Cortex of kidney (tissue), 1 donor: ENCODE measurements around the gene TTC16.

Experiments
- DNase-seq: peaks from one replicate; lab custom pipeline; 2025; lab: John Stamatoyannopoulos, UW

TTC16 gene

DNA sequence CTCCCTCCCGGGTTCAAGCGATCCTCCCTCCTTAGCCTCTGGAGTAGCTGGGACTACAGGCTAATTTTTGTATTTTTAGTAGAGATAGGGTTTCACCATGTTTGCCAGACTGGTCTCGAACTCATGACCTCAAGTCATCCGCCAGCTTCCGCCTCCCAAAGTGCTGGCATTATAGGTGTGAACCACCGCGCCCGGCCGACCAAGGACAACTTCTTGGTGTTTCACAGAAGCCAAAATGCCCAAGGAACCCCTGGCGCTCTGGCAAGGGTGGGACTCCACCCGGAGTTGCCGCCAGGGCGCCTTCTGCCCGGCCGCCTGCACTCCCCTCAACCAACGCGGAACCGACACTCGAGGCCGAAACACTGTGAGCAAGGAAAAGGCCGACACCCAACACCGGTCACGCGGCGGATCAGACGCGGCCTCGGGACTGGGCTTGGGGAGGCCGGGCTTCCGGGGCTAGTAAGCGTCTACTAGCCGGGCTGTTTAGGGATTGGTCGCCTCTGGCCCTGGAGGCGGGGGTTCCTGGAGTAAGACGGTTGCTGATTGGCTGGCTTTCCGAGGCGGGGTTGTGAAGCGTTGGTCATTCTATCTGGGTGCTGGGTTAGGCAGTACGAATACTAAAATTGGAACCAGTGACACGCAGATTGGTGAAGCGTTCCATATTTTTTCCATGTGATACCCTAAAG lies 16.8 kb upstream of the TTC16 start:
- DNase-seq, result no peak

DNA sequence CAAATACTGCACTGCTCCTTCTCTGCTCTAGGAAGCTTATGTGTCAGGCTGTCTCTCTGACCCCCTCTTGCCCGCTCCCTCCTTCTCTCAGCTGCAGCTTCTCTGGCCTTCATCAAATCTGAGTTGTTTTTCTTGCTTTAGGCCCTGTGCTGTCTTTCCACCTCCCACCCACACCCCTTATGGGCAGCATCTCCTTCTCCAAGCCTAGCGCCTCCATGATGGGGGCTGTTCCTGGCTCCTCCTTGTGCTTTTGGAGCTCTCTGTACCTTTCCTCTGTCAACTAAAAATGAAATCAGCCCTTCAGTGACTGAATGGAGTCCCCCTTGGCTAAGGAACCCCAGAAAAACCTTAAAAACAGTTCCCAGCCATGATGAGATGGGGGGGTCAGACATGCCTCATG lies 15.7 kb upstream of the TTC16 start:
- no peak for DNase-seq

DNA sequence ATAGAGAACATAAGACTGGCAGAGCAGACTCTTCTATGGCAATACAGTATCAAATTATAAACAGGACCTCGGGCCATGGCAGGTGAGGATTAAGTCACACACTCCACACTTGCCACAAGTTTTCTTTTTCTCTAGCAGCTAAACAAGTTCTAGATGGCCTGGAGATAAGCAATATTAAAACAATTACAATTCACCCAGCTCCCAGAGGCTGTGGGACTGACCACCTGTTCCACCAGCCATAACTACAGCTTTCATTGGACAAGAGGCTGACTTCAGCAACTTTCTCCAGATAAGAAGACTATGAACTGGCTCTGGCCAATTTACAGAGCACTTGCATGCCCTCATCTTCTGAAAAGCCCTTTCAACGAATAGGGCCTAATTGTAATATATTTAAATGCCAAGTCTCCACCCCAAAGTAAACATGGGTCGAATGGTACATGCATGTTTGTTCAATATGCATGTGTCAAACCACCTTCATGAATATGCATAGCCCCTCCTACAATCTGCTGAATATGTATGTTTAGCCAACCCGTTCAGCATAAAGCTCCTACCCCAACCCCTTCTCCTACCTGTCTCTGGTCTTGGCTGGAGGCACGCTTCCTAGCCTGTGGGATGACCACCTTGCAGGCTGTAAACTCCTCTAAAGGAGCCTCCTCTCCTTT lies 15.2 kb upstream of the TTC16 start:
- no peak for DNase-seq

DNA sequence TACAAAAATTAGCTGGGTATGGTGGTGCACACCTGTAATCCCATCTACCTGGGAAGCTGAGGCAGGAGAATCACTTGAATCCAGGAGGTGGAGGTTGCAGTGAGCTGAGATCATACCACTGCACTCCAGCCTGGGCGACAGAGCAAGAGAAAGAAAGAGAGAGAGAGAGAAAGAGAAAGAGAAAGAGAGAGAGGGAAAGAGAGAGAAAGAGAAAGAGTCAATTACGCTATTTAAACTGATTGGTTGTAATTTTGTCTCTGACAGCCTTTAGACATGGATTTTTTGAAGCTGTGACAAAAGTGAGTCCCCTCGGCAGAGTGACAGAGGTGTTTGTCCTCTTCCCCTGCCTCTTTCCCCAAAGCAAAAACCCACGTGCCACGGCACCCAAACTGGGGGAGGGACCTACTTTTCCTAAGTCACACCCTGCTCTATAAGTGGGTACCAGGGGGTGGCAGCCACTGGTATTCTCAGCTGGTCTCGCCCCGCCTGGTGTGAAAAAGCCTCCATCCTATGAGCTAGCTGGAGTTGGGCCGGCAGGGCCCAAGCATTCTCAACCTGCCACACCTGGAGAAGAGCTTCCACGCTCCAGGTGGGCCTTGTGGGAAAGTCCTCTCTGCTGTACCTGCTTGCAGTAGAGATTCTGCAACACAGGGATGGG lies 12.5 kb upstream of the TTC16 start:
- no peak for DNase-seq

DNA sequence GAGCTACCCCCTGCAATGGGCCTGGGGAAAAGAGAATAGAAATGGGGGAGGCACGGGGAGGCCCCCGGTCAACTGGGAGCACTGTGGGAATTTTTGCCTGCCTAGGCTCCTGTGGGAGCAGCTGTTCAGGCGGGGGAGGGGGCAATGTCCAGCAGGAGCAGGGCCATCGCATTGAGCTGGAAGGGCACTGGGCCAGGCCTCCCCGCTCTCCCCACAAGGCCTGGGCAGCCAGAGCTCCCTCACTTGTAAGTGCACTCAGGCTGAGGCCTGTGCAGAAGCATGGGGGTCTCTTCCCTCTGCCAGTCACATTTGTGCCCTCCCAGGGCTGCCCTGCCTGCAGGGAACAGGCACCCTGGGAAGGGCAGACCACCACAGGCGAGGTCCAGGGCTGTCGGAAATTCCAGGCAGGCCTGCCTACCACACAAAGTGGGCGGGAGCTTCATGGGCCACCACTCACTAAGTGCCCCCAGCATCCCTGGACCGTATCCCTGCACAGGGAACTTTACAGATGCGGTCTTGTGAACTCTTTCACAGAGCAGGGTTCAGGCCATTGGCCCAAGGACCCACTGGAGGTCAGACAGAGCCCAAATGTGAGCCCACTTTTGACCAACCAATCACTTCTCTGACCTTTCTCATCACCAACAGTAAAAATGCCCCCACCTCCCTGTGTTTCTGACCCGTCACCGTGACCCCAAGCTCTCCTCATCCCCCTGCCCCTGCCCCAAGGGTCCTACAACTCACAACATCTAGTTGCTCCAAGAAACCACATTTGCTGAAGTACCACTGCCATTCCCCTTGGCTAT lies 10.1 kb upstream of the TTC16 start:
- DNase-seq, result no peak

DNA sequence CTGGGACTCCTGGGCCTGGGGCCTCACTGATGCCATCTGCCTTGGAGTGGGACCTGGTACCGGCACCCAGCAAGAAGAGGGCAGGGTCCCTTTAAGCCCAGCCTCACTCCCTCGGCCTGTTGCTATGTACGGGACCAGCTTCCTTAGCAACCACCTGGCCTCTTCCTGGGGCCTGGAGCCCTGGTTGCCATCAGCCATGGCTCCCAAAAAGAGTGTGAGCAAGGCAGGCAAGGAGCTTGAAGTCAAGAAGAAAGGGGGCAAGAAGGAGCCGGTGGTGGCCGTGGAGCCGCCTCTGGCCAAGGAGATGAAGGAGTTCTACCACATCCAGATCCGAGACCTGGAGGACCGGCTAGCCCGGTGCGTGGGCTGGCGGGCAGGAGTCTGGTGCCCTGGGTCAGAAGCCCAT lies 9.0 kb upstream of the TTC16 start, which contains the start of gene CFAP157:
TSS of gene CFAP157 (plus strand) at position 153 of the 406 bp plus-strand sequence. CDS start at position 197, 44 bp downstream.
- no peak for DNase-seq

DNA sequence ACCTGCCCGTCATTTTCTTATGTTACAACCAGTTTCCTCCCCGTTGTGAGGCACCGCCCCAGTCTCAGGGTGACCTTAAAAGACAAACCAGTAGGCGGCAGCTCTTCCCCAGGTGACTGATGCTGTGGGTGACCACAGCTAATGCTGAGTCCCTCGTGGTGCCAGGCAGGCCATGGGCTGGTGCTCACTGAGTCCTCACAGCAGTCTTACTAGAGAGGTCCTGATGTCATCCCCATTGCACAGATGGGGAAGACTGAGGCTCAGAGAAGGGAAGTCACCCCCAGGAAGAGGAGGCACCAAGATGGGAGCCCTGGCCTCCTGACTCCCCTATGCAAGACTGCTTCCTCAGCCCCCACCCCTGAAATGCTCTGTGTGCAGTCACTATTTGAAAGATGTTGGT lies 8.1 kb upstream of the TTC16 start:
- DNase-seq, result no peak

DNA sequence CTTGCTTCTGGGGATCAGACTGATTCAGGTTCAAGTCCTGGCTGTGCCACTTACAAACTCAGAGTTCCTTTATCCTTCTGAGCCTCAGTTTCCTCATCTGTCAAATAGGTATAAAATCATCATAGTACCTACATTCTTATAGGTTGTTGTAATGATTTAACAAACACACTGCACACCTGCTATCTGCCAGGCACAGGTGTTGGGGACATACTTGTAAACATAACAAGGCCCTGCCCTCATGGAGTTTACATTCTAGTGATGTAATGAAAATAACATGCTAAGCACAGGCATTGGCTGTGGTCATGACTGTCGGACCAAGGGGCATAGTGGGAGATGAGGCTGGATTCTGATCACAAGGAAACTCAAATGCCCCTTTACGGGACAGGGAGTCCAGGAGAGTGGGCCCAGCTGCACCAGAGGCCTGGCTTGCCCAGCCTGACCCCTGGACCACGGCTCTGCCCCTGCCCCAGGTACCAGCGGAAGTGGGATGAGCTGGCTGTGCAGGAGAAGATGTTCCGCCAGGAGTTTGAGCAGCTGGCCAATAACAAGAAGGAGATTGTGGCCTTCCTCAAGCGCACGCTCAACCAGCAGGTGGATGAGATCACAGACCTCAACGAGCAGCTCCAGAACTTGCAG lies 6.8 kb upstream of the TTC16 start:
- DNase-seq, result no peak

DNA sequence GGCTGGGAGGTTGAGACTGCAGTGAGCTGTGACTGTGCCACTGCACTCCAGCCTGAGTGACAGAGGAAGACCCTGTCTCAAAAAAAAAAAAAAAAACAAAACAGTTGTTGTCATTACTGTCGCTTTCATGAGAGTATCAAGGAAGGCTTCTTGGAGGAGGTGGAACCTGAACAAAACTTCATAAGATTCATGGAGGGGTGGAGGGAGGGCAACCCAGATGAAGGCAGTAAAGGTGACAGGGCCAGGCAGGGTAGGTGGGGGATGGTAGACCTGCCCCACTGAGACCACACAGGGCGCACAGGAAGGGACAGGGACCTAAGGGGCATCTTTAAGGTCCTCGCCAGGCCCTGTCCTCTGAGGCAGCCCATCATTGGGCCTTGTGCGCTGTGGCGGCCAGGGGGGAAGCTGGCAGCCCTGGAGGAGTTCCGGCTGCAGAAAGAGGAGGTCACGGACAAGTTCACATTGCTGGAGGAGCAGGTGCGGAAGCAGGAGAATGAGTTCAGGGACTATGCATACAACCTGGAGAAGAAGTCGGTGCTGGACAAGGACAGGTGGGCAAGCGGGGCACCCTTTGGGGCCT lies 5.6 kb upstream of the TTC16 start:
- DNase-seq, result no peak

DNA sequence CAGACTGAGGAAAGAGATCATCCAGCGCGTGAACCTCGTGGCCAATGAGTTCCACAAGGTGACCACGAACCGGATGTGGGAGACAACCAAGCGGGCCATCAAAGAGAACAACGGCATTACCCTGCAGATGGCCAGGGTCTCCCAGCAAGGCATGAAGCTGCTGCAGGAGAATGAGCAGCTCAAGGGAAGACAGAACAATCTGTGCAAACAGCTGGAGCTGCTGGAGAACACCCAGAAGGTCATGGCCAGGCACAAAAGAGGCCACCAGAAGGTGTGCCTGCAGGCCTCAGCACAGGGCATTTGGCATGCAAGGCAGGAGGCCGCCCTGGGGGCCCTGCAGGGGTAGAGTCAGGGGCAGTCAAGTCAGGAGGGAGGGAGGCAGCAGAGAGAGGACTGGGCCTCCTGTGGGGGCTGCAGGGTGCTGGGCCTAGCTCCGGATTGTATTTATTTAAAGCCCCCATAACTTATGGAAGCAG lies 4.6 kb upstream of the TTC16 start:
- DNase-seq, result no peak

DNA sequence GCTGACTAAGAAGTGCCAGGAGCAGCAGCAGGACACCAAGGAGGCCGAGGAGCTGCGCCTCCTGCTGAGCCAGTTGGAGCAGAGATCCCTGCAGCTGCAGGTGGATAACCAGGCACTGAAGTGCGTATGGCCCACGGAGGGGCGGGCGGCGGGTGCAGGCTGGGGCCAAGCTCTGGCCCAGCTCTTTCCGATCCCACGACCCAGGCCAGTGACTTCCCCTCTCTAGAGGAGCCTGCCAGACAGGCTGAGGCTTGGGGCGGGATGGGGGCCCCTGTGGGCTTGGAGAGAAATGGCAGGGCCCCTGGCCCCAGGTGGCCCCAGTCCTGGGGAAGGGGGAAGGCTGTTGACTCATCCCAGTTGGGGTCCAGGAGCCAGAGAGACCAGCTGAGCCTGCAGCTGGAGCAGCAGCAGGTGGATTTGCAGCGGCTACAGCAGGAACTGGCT lies 4.0 kb upstream of the TTC16 start:
- DNase-seq, result no peak

DNA sequence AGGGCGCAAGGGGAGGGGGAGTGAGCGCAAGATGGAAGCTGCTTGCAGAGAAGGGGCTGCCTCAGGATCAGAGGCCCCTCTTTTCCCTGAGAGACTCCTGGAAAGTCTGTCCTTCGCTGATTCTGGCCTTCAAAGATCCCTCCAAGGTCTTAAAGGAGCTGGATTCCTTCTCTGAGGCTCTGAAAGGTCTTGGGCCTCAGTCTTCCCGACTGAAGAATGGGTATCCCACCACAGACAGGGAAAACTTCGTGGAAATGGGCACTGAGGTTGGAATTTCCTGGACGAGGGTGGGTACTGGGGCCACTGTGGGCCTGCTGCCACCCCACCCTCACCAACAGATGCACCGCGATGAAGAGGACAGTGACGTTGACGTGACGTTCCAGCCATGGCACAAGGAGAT lies 3.5 kb upstream of the TTC16 start:
- DNase-seq, result no peak

DNA sequence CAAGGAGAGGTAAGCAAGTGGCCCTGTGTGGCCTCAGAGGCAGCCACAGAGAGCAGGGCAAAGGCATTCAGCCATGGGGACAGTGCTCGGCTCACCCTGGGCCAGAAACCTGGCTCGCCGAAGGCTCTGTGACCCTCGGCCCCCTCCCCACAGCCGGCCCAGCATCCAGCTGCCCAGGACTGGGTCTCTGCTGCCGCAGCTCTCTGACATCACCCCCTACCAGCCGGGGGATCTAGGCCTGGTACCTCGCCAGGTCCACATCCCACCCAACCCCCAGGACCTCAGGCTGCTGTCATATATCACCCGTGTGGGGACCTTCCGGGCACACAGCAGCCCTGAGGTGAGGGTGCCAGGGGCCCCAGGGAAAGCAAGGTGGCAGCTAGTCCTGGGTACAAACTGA lies 3.0 kb upstream of the TTC16 start:
- DNase-seq, result no peak

DNA sequence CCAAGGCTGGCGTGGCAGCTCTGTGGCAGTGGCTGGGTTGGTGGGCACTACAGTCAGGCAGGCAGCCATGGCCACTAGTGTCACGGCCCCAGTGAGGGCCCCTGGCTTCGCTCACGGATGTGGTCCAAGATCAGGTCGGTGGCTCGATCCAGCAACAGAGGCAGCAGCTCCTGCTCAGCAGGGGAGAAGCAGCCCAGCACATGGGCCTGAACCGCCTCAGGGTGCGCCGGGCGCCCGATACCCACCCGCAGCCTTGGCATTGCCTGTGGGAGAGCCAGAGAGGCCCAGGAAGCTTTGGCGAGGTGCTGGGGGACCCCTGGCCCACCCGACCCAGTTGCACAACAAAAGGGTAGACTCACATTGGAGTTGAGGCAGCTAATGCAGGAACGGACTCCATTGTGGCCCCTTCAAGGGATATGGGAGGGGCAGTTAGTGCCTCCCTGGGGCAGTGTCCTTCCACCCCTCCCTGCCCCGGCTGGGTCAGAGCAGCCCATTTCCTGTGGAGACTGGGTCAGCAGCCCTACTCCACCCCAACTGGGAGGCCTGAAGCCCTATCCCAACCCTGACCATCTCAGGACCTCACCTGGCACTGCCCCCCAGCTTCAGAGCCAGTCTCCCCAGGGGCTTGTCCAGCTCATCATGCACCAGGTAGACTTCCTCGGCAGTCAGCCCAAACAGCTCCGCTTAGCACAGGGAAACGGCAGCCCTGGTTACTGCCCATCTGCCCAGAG lies 1.7 kb upstream of the TTC16 start:
- DNase-seq, result no peak

DNA sequence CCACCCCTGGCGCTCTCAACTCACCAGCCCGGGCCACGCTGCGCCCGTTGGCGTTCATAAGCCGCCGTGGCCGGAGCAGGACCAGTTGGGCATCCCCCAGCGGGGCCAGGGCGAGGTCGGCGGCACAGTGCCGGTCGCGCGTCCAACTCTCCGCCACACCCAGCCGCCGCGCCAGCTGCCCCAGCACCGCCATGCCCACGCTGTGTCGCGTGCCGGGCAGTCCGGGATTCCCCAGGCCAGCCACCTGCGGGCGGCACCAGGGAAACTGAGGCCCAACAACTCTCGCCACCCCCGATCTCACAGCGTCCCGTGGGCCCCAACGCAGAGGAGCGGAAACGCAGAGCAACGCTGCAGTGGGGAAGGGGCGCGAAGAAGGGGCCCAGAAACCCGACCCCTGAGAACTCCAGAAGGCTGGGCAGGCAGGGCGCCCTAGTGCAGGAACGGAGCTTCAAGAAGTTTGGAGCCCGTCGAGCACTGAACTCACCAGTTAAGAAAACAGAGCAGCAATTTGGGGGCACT lies 869 bp upstream of the TTC16 start:
- DNase-seq, result no peak

DNA sequence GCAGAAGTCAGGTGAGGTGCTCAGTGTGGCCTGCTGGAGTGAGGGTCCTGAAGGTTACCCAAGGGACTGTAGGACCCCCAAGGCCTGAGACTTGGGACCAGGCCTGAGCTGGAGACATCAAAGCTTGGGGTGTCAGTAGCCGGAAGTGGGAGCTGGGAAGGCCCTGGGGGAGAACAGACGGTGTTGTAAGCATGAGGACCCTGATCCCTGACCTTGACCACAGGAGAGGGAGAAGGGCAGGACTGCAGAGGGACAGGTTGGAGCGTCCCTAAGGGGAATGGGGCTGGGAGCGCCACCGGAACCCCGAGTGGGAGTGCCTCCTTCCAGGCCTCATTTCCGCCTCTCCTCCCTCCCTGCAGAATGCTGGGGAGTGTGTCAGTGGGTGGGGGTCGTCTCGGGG lies 533 bp downstream of the TTC16 start:
- no peak for DNase-seq

DNA sequence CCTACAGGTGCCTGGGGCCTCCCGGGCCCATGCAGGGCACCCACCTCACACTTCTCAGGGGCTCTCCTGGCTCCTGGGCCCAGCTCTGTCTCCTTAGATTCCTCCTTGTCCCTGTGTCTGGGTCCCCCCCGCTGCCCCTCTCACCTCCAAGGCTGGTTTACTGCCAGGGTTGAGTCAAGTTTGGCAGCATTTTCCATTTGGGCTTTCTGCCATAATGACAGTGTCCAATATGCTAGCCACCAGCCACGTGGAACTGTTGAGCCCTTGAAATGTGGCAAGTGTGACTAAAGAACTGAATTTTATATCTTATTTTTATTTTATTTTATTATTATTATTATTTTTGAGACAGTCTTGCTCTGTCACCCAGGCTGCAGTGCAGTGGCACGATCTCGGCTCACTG lies 1.9 kb downstream of the TTC16 start:
- no peak for DNase-seq

DNA sequence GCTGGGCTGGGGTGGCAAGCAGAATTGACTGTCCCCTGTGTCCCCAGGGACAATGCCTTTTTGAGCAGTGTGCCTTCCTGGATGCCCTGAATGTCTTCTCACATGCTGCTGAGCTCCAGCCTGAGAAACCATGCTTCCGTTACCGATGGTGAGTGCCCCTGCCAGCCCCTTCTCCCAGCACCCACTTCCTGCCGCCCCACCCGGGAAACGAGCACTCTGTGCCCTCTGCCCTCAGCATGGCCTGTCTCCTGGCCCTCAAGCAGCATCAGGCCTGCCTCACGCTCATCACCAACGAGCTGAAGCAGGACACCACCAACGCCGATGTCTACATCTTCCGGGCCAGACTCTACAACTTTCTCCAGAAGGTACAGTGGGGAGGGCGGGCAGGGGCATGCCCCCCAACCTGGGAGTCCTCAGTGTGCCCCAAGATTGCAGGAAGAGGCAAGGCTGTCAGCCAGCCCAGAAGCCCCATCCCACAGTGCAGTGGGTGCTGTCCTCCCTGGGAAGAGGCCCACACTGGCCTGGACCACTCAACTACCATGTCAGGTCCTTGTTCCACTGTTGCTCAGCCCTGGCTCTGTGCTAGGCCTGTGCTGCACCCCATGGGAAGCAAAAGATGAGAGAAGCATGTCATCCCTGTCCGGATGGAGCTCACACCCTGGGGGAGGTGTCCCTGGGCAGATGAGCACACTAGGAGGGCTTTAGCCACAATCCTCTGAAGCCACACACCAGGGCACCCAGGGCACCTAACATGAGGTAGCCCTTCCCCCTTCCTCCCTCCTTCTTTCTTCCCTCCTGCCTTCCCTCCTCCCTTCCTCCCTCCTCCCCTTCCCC lies 4.4 kb downstream of the TTC16 start:
- DNase-seq, result no peak

DNA sequence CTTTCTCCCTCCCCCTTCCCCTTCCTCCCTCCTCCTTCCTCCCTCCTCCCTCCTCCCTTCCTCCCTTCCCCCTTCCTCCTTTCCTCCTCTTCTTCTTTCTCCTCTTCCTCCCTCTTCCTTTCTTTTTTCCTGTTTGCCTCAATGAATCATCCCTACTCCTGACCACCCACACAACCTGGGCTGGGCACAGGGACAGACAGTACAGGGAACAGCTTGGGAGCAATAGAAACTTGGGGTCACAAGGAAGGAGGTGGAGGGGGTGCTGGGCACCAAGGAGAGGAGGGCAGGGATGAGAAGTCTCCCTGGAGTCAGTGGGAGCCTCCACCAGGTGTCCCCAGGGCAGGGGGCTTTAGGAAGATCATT lies 5.0 kb downstream of the TTC16 start:
- DNase-seq, result no peak

DNA sequence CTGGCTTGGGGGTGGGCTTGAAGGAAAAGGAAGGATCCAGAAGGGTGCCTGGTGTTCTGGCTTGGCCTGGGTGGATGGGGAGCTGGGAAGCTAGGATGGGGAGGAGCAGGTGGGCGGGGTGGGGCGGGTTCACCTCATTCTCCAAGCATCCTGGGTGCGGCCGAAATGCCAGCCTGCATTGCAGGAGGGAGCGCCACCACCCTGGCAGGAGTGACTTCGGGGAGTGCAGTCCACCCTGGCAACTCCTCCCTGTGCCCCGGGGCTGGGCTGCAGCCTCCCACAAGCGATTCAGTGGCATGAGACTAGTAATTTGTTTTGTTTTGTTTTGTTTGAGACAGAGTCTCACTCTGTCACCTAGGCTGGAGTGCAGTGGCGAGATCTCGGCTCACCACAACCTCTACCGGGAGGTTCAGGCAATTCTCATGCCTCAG lies 5.5 kb downstream of the TTC16 start:
- no peak for DNase-seq
